Measurements from ENCODE around the gene CRISP1. TPM values are rescaled to one million over a fixed set of nuclear protein-coding genes. Genes with fewer than 3 reads are reported as not detected.

Gene CRISP1
- total RNA-seq, 2 experiments from 2014 or later: not detected

GRCh38 chr6:49787176-49787575 lies 79.2 kb downstream of the CRISP1 start, which contains the start of gene PGK2:
TSS of gene PGK2 (minus strand) at chr6:49787285. CDS start at chr6:49787187, 98 bp downstream.
- no peak for TF ChIP-seq CTCF (IDR thresholded peaks at IDR 0.05)
- intact Hi-C loops (cut with DNase I, micrococcal nuclease): loop anchor here in 1 of 2 experiments (10.0 kb wide), 1 partner anchor 58 kb away; no protein-coding TSS in a partner anchor
- Histone ChIP-seq H3K27ac (ENCODE audit: low read depth in 1 of 2, low read length in 2 of 2) (no peak within 1 kb of the TSS), H3K36me3 (ENCODE audit: insufficient read depth, low read length) (no peaks in the 10 kb centered on the region), H3K9me3 (ENCODE audit: control insufficient read depth in 1 of 2, insufficient read depth in 1 of 2, low read length in 2 of 2) (peaks cover 4% of the 10 kb centered on the region in 2 experiments), H3K4me1 (ENCODE audit: insufficient read depth, low read length) (no peaks in the 10 kb centered on the region), H3K27me3 (ENCODE audit: control insufficient read depth in 1 of 2, insufficient read depth in 2 of 2, low read length in 2 of 2) (no peaks in the 10 kb centered on the region), H3K4me3 (ENCODE audit: low read length) (no peak within 1 kb of the TSS)
- no peaks in the 10 kb centered on the region for H3K4me1 Mint-ChIP-seq (ENCODE audit: low read depth)
- no peaks in the 10 kb centered on the region for H3K27me3 Mint-ChIP-seq
- POLR2A ChIA-PET: no interaction called here
- H3K9me3 Mint-ChIP-seq: peaks cover 2% of the 10 kb centered on the region
- H3K4me3 Mint-ChIP-seq: no peak within 1 kb of the TSS
- H3K27ac Mint-ChIP-seq: no peak within 1 kb of the TSS
- CTCF ChIA-PET: no interaction called here
- ATAC-seq (ENCODE audit: poor library complexity) (no peak), DNase-seq (no peak)
- no peaks in the 10 kb centered on the region for H3K36me3 Mint-ChIP-seq (ENCODE audit: low read depth)

DNA sequence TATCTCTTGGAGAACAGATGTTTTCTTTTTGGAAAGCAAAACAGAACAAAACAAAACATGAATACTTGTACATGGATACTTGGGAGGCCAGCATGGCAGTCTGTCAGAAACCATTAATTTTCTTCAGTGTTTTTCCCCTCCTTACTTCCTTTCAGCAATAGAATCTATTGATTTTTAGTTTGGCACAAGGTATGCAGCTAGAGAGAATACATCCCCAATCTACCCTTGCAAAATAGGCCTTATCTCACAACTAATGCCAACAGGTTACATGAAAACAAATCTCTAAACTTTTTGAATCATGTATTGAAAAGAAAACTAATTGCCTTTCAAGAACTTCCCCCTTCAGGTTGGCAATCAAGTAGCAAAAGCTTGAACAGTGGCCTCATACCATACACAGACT lies 82.1 kb downstream of the CRISP1 start:
- Histone ChIP-seq H3K4me3 (ENCODE audit: low read length) (no peak overlapping the region), H3K27ac (ENCODE audit: low read depth in 1 of 2, low read length in 2 of 2) (no peak overlapping the region), H3K36me3 (ENCODE audit: insufficient read depth, low read length) (no peaks in the 10 kb centered on the region), H3K9me3 (ENCODE audit: control insufficient read depth in 1 of 2, insufficient read depth in 1 of 2, low read length in 2 of 2) (peaks cover 4% of the 10 kb centered on the region in 2 experiments), H3K4me1 (ENCODE audit: insufficient read depth, low read length) (no peaks in the 10 kb centered on the region), H3K27me3 (ENCODE audit: control insufficient read depth in 1 of 2, insufficient read depth in 2 of 2, low read length in 2 of 2) (no peaks in the 10 kb centered on the region)
- peaks cover 2% of the 10 kb centered on the region for H3K9me3 Mint-ChIP-seq
- H3K27me3 Mint-ChIP-seq: no peaks in the 10 kb centered on the region
- DNase-seq (no peak), ATAC-seq (ENCODE audit: poor library complexity) (no peak)
- no peaks in the 10 kb centered on the region for H3K4me1 Mint-ChIP-seq (ENCODE audit: low read depth)
- no peak overlapping the region for H3K4me3 Mint-ChIP-seq
- CTCF ChIA-PET: no interaction called here
- intact Hi-C loops (cut with DNase I, micrococcal nuclease): loop anchor here in 1 of 2 experiments (10.0 kb wide), 1 partner anchor 61 kb away; no protein-coding TSS in a partner anchor
- no peaks in the 10 kb centered on the region for H3K36me3 Mint-ChIP-seq (ENCODE audit: low read depth)
- no peak for TF ChIP-seq CTCF (IDR thresholded peaks at IDR 0.05)
- POLR2A ChIA-PET: no interaction called here
- no peak overlapping the region for H3K27ac Mint-ChIP-seq

Other genes starting within 250 kb of the CRISP1 start
- not detected for gene RHAG, start 229.7 kb downstream of the CRISP1 start, total RNA-seq
- not detected for gene CRISP2, start 153.0 kb downstream of the CRISP1 start, total RNA-seq
- gene CRISP3, start 122.1 kb downstream of the CRISP1 start, total RNA-seq: not detected
- gene PGK2, start 79.2 kb downstream of the CRISP1 start, total RNA-seq: not detected
- gene DEFB114, start 97.6 kb upstream of the CRISP1 start, total RNA-seq: not detected
- gene DEFB113, start 103.1 kb upstream of the CRISP1 start, total RNA-seq: not detected
- gene DEFB110, start 155.5 kb upstream of the CRISP1 start, total RNA-seq: not detected
- gene DEFB112, start 183.4 kb upstream of the CRISP1 start, total RNA-seq: not detected

Measured in CD4-positive, alpha-beta T cell (primary cell).